NCI-H2171 (cell line): ENCODE data around the gene CCDC183.
"Not testable (repeated sequence)": the region's sequence is repeated elsewhere in the genome, so short reads cannot be mapped to it uniquely, and the experiment has no call there.

ENCODE experiments used
- DNase-seq: peaks from one replicate; lab custom pipeline; 2025; lab: John Stamatoyannopoulos, UW

The CCDC183 gene

DNA sequence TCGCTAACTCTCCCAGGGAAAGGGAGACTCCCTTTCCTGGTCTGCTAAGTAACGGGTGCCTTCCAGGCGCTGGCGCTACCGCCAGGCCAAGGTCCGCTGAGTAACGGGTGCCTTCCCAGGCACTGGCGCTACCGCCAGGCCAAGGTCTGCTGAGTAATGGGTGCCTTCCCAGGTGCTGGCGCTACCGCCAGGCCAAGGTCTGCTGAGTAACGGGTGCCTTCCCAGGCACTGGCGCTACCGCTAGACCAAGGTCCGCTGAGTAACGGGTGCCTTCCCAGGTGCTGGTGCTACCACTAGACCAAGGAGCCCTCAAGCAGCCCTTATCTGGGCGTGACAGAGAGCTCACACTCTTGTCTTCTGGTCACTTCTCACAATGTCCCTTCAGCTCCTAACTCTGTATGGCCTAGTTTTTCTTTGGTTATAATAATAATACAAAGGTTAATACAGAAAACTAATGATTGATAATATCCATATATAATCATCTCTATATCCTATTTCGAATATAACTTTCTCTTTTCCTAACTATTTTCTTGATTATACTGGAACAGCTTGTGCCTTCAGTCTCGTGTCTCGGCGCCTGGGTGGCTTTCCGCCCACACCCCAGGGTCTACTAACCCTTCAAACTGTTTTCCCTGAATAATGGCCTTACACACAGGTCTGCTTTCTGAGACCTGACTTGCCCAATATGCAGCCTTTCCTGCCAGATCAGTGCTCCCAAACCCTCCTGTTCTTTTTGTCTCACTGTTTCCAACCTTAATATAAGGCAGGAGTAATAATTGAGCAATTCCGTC lies 10.4 kb upstream of the CCDC183 start:
- DNase-seq, result not testable (repeated sequence)

GRCh38 chr9:136786451-136786850 lies 9.7 kb upstream of the CCDC183 start:
- DNase-seq, result no peak

DNA sequence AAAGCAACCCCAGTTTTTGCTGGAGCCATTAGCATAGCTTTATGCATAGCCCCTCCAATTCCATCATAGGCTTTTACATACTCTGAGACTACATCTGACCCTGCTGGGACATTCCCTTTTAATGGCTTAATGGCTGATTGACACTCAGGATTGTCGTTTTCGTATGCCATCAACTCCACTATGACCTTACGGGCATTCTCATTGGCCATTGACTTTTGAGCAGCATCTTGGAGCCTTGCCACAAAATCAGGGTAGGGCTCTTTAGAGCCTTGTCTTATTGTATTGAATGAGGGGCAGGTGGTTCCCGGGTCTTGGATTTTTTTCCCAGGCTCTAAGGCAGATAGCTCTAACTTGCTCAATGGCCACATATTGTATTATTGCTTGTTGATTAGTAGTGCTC lies 9.2 kb upstream of the CCDC183 start:
- not testable (repeated sequence) for DNase-seq

DNA sequence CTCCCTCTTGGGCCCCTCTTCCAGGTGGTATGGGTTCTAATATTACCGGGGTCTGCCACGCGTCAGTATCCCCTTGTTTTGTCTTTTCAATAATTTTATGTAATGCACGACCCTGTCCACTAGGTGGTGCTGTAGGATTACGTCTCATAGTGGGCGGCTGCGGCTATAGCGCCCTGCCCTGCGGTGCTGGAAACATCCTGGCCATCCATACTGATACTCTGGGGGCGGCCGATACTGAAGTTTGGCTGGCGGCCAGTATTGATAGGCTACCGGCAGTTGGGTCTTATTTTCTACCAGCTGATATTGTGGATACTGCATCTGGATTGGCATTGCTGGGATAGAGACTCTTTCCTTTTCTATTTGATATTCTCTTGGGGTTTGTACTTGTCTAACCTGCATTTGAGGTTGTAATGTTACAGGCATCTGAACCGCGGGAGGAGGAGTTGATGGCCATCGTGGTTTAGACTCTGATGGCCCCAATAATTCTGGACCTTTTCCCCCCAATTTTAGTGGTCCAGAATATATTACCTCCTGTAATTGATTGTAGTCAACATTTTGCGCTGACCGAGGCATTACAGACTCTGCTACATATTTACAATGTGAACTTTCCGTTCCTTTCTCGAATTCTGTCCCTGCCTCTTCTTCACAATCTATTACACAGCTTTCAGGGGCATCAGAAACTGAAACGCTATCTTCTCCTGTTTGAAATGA lies 8.3 kb upstream of the CCDC183 start:
- DNase-seq, result peak; percentile 74

DNA sequence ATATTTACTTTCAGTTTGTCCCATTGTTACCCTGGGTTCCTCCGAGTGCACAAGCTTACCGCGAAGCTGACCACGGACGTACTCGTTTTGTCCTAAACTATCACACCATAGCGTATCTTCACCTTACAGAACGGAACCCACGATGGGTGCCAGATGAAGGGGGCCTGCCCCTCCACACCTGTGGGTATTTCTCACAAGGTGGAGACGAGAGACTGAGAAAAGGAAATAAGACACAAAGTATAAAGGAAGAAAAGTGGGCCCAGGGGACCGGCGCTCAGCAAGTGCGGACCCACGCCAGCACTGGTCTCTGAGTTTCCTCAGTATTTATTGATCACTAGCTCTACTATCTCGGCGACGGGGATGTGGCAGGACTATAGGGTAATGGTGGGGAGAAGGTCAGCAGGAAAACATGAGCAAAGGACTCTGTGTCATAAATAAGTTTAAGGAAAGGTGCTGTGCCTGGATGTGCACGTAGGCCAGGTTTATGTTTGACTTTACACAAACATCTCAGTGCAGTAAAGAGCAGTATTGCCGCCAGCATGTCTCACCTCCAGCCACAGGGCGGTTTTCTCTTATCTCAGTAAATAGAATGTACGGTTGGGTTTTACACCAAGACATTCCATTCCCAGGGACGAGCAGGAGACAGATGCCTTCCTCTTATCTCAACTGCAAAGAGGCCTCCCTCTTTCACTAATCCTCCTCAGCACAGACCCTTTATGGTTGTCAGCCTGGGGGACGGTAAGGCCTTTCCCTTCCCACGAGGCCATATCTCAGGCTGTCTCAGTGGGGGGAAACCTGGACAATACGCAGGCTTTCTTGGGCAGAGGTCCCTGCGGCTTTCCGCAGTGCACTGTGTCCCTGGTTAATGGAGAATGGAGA lies 7.3 kb upstream of the CCDC183 start:
- DNase-seq, result not testable (repeated sequence)

- DNase-seq, result no peak
Measured at GRCh38 chr9:136789523-136789937, 6.6 kb upstream of the CCDC183 start.

DNA sequence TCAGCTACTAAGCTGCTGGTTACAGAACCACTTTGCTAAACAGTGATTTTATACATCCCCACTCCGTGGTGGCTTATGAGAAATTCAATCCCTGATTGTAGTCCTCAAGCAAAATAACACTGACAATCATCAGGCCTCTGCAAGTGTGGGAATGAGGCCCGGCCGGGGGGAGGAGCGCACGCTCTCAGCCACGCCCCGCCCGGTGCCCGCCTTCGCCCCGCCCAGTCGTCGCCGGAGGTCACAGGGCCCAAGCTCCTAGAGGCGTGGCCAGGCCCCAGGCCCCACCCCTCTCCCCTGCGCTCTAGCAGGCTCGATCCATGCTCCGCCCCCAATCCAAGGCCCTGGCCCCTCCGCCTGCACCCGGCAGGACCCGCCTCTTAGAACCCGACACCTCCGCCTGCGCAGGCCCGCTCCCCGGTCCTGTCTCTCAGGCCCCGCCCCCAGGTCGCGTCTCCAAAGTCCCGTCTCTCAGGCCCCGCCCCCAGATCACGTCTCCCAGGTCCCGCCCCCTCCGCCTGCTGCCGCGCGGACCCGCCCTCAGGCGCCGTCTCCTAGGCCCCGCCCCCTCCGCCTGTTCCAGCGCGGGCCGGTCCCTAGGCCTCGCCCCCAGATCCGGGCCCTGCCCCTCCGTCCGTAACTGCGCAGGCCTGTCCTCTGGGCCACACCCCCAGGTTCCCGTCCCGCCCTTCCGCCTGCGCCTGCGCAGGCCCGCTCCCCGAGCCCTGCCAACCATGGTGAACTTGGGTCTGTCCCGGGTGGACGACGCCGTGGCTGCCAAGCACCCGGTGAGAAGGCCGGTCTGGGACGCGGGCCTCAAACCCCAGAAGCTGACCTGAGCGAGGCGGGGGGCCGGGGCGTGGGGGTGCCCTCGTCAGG lies 5.3 kb upstream of the CCDC183 start, which contains the start of gene TMEM141:
Gene TMEM141 (plus strand): TSS at position 705 of the 876 bp plus-strand sequence. CDS start 27 bp downstream, at position 732.
- DNase-seq, result peak; percentile 100

DNA sequence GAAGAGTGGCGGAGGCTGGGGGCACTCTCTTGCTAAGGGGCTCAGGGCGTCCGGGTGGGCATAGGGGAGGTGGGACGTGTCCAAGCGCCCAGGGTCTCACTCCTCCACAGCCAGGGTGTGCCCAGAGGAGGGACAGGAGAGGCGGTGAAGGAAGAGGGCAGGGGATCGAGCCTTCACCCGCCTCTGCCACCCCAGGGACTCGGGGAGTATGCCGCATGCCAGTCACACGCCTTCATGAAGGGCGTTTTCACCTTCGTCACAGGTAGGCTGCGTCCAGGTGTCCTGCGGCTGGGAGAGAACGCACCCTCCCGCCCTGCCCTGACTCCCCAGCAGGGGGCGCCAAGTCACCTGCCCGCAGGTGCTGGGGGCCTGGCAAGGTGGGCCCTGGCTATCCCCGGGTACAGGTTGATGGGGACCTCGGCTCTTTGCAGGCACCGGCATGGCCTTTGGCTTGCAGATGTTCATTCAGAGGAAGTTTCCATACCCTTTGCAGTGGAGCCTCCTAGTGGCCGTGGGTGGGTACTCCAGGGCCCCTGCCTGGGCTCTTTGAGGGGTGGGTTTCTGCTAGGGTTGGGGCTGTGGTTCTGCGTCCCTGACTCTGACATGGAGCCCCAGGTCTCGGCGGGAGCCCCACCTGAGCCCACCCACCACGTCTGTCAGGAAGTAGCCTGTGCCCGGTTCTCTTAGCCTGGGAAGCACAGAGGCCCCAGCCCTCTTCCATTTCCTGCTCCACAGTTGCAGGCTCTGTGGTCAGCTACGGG lies 4.4 kb upstream of the CCDC183 start:
- peak; percentile 46 for DNase-seq

DNA sequence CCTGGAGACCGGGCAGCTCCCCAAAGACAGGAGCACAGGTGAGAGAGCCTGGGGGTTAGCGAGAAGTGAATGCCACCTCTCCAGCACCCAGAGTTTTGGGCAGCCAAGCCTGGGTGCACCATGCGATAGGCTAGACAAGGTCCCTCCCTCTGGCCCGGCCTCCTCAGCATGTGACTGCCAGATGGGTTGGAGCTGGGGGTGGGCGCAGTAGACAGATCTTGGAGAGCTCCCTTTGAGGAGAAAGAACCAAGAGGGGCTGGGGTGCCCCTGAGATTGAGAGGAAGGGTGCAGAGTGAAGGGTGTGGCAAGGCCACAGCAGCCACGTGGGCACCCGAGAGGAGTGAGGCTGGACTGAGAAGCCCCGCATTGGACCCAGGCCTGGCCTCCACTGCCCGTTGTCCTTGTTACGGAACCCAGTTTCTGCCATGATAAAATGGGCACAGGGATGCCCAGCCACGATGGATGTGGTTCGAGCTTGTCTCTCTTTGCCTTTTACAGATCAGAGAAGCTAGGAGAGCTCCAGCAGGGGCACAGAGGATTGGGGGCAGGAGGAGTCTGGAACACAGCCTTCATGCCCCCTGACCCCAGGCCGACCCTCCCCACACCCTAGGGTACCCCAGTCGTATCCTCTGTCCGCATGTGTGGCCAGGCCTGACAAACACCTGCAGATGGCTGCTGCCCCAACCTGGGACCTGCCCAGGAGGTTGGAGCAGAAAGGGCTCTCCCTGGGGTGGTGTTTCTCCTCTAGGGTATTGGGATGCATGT lies 3.6 kb upstream of the CCDC183 start:
- DNase-seq, result no peak

GRCh38 chr9:136793086-136793946 lies 2.8 kb upstream of the CCDC183 start:
- DNase-seq, result no peak

- no peak for DNase-seq
Measured at GRCh38 chr9:136794281-136794999, 1.7 kb upstream of the CCDC183 start.

GRCh38 chr9:136795000-136795348 lies 1.2 kb upstream of the CCDC183 start:
- no peak for DNase-seq

GRCh38 chr9:136796775-136797347 lies 723 bp downstream of the CCDC183 start:
- not testable (repeated sequence) for DNase-seq

GRCh38 chr9:136798708-136799078 lies 2.6 kb downstream of the CCDC183 start:
- no peak for DNase-seq

DNA sequence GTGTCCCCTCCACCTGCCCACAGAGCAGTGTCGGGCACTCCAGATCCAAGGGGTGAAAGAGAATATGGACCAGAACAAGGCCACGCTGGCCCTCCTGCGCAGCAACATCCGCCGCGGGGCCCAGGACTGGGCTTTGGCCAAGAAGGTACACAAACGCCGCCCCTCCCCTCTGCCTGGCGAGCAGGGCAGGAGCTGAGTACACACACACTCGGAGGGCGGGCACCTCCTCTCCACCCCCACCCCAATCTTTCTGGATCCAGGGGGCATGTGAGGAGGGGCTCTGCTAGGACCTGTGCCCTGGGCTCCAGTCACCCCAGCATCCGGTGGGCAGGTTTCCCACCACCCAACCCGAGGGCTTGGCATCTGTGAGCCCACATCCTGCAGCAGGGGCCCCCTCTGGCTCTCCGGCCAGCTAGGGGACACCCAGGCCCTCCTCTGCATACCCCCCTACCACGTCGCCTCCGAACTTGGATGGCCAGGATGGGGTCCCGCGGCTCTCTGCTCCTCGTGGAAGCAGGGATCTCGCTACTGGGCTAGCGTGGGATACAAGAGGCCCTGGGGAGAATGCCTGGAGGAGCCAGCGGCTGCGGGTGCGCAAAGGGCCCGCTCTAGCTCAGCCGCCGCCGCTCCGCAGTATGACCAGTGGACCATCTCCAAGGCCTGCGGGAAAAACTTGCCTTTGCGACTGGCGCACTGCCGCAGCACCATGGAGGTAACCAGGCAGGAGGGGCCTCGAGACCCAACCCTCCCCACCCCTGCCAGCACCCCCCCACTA lies 3.1 kb downstream of the CCDC183 start:
- no peak for DNase-seq

GRCh38 chr9:136799854-136800657 lies 3.9 kb downstream of the CCDC183 start:
- DNase-seq, result peak; percentile 94
